NB4 (cell line): ENCODE results near the gene DUSP28.

Experiments used
- DNase-seq: peaks from one replicate; pipeline ENCODE4 v3.0.0; 2010; ENCODE audit warnings: low read depth
- H3K4me3 ChIP-seq: one replicate; pipeline ENCODE4 v1.5.1; 2011; ENCODE audit warnings: mild to moderate bottlenecking, low read depth, low read length, moderate library complexity
- CTCF ChIP-seq: IDR thresholded peaks from one replicate; pipeline ENCODE4 v1.5.1; 2012; ENCODE audit warnings: low read depth, low read length
- MAX ChIP-seq: IDR thresholded peaks from 2 replicates; pipeline ENCODE4 v1.6.1; 2011; ENCODE audit warnings: low read depth, low read length
- MYC ChIP-seq: IDR thresholded peaks from 2 replicates; pipeline ENCODE4 v1.6.1; 2011; ENCODE audit warnings: low read depth, low read length
- POLR2A ChIP-seq: IDR thresholded peaks from 2 replicates; pipeline ENCODE4 v1.6.1; 2011; ENCODE audit warnings: mild to moderate bottlenecking; ENCODE audit not compliant: insufficient read length; ENCODE audit errors: extremely low read depth

The DUSP28 gene

GRCh38 chr2:240591226-240591625 is 31.1 kb downstream of the DUSP28 start:
- TF ChIP-seq MYC: no peak
- H3K4me3 ChIP-seq: no peak overlapping the region
- no peak for DNase-seq

- TF ChIP-seq CTCF (no peak), POLR2A (no peak), MAX (no peak), MYC (no peak)
- DNase-seq: no peak
- no peak overlapping the region for H3K4me3 ChIP-seq
These were observed 31.6 kb downstream of the DUSP28 start for GRCh38 chr2:240591784-240592183.

- no peak for DNase-seq
- no peak for TF ChIP-seq MAX
- TF ChIP-seq MYC: no peak
- TF ChIP-seq CTCF: no peak
- TF ChIP-seq POLR2A: no peak
- H3K4me3 ChIP-seq: no peak overlapping the region
These were observed 33.0 kb downstream of the DUSP28 start for GRCh38 chr2:240593026-240593702.

DNA sequence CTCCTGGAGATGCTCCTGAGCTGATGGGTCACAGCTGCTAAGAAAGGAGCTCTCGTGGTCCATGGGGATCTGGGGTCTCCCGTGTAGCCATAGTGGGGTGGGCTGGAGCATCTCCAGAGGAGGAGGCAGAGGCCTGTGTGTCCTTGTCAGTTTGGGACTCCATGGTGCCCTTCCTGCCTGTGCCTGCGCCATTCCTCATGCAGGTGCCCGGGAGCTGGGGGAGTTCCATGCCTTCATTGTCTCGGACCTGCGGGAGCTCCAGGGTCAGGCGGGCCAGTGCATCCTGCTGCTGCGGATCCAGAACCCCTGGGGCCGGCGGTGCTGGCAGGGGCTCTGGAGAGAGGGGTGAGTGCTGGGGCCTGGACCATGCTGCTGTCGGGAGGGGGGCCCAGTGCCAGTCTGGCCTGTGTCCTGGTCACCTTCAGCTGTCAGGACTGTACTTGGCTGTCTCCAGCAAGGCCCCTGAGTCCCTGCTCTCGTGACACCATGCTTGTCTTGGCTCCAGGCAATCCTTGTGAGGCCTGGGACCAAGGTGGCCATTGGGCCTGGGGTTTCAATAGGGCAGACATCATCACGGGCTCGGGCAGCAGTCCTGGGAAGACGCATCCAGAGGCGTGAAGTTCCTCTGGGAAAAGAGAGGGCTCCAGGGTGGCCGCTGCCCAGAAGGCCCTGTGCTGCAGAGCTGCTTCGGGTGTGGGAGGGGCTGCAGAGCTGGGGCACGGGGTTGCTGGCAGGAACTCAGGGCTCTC is 33.7 kb downstream of the DUSP28 start:
- no peak for DNase-seq
- no peak overlapping the region for H3K4me3 ChIP-seq
- TF ChIP-seq MAX (no peak), CTCF (no peak), POLR2A (no peak), MYC (no peak)

- DNase-seq: no peak
- TF ChIP-seq MYC (no peak), MAX (no peak), CTCF (no peak), POLR2A (no peak)
- H3K4me3 ChIP-seq: no peak overlapping the region
These were observed 34.6 kb downstream of the DUSP28 start for GRCh38 chr2:240594511-240595380.
